Frontal cortex (tissue), 4 donors: ENCODE results near the gene KLHL1. TPM values are rescaled to one million over a fixed set of nuclear protein-coding genes. Genes with fewer than 3 reads are reported as not detected.

Experiments
- DNase-seq, 2 donors: peaks; one replicate each; pipeline ENCODE4 v3.0.0; 2012; ENCODE audit warnings: low spot score in 2 of 2
- FAIRE-seq: peaks from 2 replicates; lab custom pipeline; 2012; peaks lifted over from hg19 to GRCh38; lab: Jason Lieb, UNC
- total RNA-seq: library from RNA; depleted of rRNA; stranded (reverse); fragments of >200 nt; gene quantifications from one replicate; pipeline ENCODE4 v1.2.3, GENCODE V29; 2014
- donor health status: control.
- donor health status: control.
- donor health status: control.

KLHL1 gene
- total RNA-seq, 1 donor from 2014 or later = 70.9 TPM

- FAIRE-seq (no peak), DNase-seq (no peak)
These were observed 205.2 kb downstream of the KLHL1 start for GRCh38 chr13:69903081-69903480.

GRCh38 chr13:69882451-69882850 lies 225.8 kb downstream of the KLHL1 start:
- FAIRE-seq = no peak
- DNase-seq = no peak

GRCh38 chr13:69879936-69880335 lies 228.3 kb downstream of the KLHL1 start:
- DNase-seq = no peak
- FAIRE-seq = no peak

GRCh38 chr13:69872321-69873047 lies 235.8 kb downstream of the KLHL1 start:
- no peak for DNase-seq
- no peak for FAIRE-seq

GRCh38 chr13:69866555-69866954 lies 241.7 kb downstream of the KLHL1 start:
- FAIRE-seq (no peak), DNase-seq (no peak)

GRCh38 chr13:69857183-69857821 lies 250.9 kb downstream of the KLHL1 start:
- no peak for DNase-seq
- peak; percentile 85 for FAIRE-seq

- DNase-seq (no peak), FAIRE-seq (no peak)
These were observed 251.9 kb downstream of the KLHL1 start for GRCh38 chr13:69856331-69856730.

- FAIRE-seq (no peak), DNase-seq (no peak)
These were observed 279.7 kb downstream of the KLHL1 start for GRCh38 chr13:69828527-69828926.

GRCh38 chr13:69820180-69820579 lies 288.1 kb downstream of the KLHL1 start:
- FAIRE-seq = no peak

GRCh38 chr13:69817333-69817869 lies 290.9 kb downstream of the KLHL1 start:
- FAIRE-seq (no peak), DNase-seq (no peak)

More at GRCh38 chr13:69820180-69820579, 288.1 kb downstream of the KLHL1 start:
- no peak for DNase-seq

GRCh38 chr13:69809152-69809551 lies 299.1 kb downstream of the KLHL1 start:
- DNase-seq (no peak), FAIRE-seq (no peak)

- DNase-seq = no peak
- no peak for FAIRE-seq
These were observed 312.0 kb downstream of the KLHL1 start for GRCh38 chr13:69796256-69796655.

GRCh38 chr13:69793783-69794453 lies 314.3 kb downstream of the KLHL1 start:
- no peak for FAIRE-seq
- no peak for DNase-seq

GRCh38 chr13:69776937-69777336 lies 331.3 kb downstream of the KLHL1 start:
- no peak for FAIRE-seq

GRCh38 chr13:69769608-69770007 lies 338.6 kb downstream of the KLHL1 start:
- DNase-seq (no peak), FAIRE-seq (no peak)

More at GRCh38 chr13:69776937-69777336, 331.3 kb downstream of the KLHL1 start:
- no peak for DNase-seq

GRCh38 chr13:69761581-69761980 lies 346.7 kb downstream of the KLHL1 start:
- no peak for DNase-seq
- no peak for FAIRE-seq

GRCh38 chr13:69755101-69755500 lies 353.2 kb downstream of the KLHL1 start:
- FAIRE-seq (no peak), DNase-seq (no peak)

- no peak for FAIRE-seq
- no peak for DNase-seq
These were observed 357.0 kb downstream of the KLHL1 start for GRCh38 chr13:69751259-69751658.

- FAIRE-seq (no peak), DNase-seq (no peak)
These were observed 370.9 kb downstream of the KLHL1 start for GRCh38 chr13:69737129-69737935.

GRCh38 chr13:69721631-69722030 lies 386.6 kb downstream of the KLHL1 start:
- no peak for FAIRE-seq
- no peak for DNase-seq
